Esophagus muscularis mucosa (tissue), 4 donors: ENCODE measurements around the gene RIOK2.

Source experiments
- CTCF ChIP-seq, 3 experiments: fragments of 200-600 bp in 2 of 3; fragments of 450-650 bp in 1 of 3; sonication (generic) in 2 of 3; IDR thresholded peaks; one replicate each; pipeline ENCODE4 v1.5.1; 2017 to 2019; ENCODE audit warnings: antibody characterized with exemption in 3 of 3, mild to moderate bottlenecking in 2 of 3, moderate library complexity in 1 of 3
- EP300 ChIP-seq: sonication (generic); formaldehyde crosslinking; IDR thresholded peaks from one replicate; pipeline ENCODE4 v1.6.1; 2017; ENCODE audit warnings: antibody characterized with exemption
- POLR2A ChIP-seq: fragments of 450-650 bp; IDR thresholded peaks from one replicate; pipeline ENCODE4 v1.6.1; 2017; ENCODE audit warnings: antibody characterized with exemption, moderate library complexity, mild to moderate bottlenecking, low read depth
- POLR2AphosphoS5 ChIP-seq, 2 donors: sonication (generic); formaldehyde crosslinking; IDR thresholded peaks; one replicate each; pipeline ENCODE4 v1.6.1; 2017; ENCODE audit warnings: antibody characterized with exemption in 2 of 2

GRCh38 chr5:97165726-97166125 lies 17.3 kb downstream of the RIOK2 start:
- TF ChIP-seq CTCF (IDR thresholded peaks at IDR 0.05) (no peak), EP300 (no peak), POLR2AphosphoS5 (IDR thresholded peaks at IDR 0.05) (no peak), POLR2A (no peak)
